LNCAP (cell line): ENCODE data around the gene CDH13.

Experiments
- TF ChIP-seq, protein P1 (sequence below): fragments of 450-650 bp; IDR thresholded peaks from 2 replicates; pipeline ENCODE4 v1.5.1; 2017; ENCODE audit warnings: mild to moderate bottlenecking

CDH13 gene

DNA sequence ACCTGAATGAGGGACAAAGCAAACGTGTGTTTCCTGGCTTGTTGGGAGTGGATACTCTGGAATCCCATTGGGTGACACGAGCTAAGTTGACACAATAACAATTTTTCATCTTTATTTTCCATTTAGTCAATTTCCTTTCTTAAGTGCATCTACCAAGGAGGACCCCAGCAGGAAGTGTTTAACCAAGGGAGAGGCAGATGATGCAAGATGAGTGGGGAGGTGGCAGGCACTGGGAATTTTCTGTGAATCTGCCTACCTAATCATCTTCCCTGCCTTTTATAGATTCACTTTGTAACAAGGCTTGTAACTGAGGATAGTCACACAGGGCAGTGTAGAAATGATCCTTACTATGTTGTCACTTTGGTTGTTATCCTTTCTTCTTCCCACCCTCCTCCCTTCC is 863.3 kb downstream of the CDH13 start:
- TF ChIP-seq, protein P1, sequence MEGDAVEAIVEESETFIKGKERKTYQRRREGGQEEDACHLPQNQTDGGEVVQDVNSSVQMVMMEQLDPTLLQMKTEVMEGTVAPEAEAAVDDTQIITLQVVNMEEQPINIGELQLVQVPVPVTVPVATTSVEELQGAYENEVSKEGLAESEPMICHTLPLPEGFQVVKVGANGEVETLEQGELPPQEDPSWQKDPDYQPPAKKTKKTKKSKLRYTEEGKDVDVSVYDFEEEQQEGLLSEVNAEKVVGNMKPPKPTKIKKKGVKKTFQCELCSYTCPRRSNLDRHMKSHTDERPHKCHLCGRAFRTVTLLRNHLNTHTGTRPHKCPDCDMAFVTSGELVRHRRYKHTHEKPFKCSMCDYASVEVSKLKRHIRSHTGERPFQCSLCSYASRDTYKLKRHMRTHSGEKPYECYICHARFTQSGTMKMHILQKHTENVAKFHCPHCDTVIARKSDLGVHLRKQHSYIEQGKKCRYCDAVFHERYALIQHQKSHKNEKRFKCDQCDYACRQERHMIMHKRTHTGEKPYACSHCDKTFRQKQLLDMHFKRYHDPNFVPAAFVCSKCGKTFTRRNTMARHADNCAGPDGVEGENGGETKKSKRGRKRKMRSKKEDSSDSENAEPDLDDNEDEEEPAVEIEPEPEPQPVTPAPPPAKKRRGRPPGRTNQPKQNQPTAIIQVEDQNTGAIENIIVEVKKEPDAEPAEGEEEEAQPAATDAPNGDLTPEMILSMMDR, result no peak

DNA sequence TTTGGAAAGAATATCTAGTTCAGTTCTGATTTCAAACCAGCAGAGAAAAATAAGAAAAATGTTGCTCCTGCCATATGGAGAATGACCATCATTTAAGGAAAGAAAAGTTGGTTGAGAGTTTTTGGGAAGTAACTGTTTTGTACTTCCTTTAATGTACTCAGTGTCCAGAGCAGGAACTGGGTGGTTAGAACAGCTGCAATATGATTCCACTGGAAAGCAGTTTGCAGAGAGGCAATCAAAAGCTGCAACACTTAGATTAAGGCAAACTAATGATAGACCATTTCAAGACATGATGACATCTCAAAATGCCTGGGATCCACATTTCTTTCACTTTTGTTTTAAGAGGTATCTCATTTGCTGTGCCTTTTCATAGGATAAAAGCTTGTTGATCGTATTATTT is 867.7 kb downstream of the CDH13 start:
- TF ChIP-seq, protein P1, result no peak

DNA sequence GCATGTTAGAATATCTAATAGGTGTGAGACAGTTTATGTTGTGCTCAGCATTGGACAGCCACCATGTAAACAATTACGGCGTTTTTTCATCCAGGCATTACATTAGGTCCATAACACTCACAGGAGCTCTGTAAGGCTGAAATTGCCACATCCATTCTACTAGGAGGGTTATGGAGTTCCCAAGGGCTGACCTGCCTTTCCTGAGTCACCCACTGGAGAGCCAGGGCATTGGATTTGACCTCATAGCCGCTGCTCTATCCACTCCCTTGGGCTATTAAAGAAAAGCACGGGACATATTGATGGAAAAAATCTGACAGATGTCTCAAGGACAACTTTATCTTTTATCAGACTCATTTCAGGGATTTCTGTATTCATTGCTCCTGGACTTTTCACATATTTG is 874.7 kb downstream of the CDH13 start:
- TF ChIP-seq, protein P1, result no peak

GRCh38 chr16:83508295-83508694 is 881.5 kb downstream of the CDH13 start:
- TF ChIP-seq, protein P1, result no peak

DNA sequence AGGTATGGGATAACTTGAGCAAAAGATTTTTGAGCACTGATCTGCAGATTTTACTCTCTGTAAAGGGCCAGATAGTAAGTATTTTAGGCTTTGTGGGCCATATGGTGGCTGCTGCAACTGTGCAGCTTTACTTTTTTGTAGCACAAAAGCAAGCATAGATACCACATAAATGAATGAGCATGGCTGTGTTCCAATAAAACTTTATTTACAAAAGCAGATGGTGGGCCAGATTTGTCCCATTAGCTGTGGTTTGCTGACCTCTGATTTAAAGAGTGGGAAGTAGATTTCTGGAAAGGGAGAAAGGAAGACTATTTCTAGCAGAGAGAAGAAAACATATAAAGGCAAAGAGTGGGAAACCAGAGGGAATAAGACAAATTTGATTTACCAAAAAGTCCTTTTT is 882.5 kb downstream of the CDH13 start:
- TF ChIP-seq, protein P1, result no peak

GRCh38 chr16:83510906-83511305 is 884.1 kb downstream of the CDH13 start:
- TF ChIP-seq, protein P1, result no peak

DNA sequence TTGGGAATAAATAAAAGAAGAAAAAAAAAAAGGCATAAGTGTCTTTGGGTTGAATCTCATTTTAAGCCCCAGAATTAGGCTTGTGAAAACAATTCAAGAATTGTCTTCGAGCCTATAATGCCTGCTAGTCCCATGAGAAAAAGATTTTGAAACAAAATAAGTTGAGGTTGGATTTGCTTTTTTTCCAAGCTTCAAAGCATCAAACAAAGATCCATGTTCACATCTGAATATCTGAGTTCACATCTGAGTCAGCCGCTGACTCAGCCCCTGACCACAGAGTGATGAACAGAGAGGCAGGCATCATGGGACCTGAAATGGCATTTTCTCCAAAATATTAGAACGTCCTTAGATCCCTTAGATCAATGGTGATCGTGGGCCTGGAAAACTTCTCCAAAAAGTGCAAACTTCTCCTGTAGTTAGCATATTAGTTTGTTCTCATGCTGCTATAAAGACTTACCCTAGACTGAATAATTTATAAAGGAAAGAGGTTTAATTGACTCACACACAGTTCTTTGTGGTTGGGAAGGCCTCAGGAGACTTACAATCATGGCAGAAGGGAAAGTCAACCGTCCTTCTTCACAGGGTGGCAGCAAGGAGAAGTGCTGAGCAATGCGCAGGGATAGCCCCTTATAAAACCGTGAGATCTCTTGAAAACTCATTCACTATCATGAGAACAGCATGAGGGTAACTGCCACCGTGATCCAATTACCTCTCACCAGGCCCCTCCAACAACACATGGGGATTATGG is 886.4 kb downstream of the CDH13 start:
- TF ChIP-seq, protein P1, result no peak

GRCh38 chr16:83515395-83515794 is 888.6 kb downstream of the CDH13 start:
- TF ChIP-seq, protein P1, result no peak
